ENCODE results near the gene AK3.

The AK3 gene

GRCh38 chr9:4746278-4747030 lies 5.5 kb upstream of the AK3 start:
- no peak for DNase-seq

- DNase-seq = no peak
These were observed 2.3 kb upstream of the AK3 start for GRCh38 chr9:4743131-4743875.

- no peak for DNase-seq
These were observed 1.2 kb upstream of the AK3 start for GRCh38 chr9:4742246-4742645.

- DNase-seq = peak in 1 of 2 experiments; percentile 8
These were observed 525 bp upstream of the AK3 start for GRCh38 chr9:4741365-4742089.

GRCh38 chr9:4740388-4740637 lies 689 bp downstream of the AK3 start:
- no peak for DNase-seq

GRCh38 chr9:4739587-4740387 lies 1.2 kb downstream of the AK3 start:
- no peak for DNase-seq

GRCh38 chr9:4738866-4739586 lies 2.0 kb downstream of the AK3 start:
- DNase-seq = no peak

- no peak for DNase-seq
These were observed 6.9 kb downstream of the AK3 start for GRCh38 chr9:4734150-4734549.

GRCh38 chr9:4732890-4733289 lies 8.1 kb downstream of the AK3 start:
- DNase-seq = no peak

- no peak for DNase-seq
These were observed 13.4 kb downstream of the AK3 start for GRCh38 chr9:4727593-4727992.

GRCh38 chr9:4725706-4726442 lies 15.1 kb downstream of the AK3 start:
- DNase-seq = no peak

- DNase-seq = no peak
These were observed 19.3 kb downstream of the AK3 start for GRCh38 chr9:4721736-4722135.

- no peak for DNase-seq
These were observed 22.1 kb downstream of the AK3 start for GRCh38 chr9:4718911-4719310.

- no peak for DNase-seq
These were observed 23.2 kb downstream of the AK3 start for GRCh38 chr9:4717815-4718214.

GRCh38 chr9:4716163-4716562 lies 24.8 kb downstream of the AK3 start:
- DNase-seq = no peak

GRCh38 chr9:4714266-4715016 lies 26.6 kb downstream of the AK3 start:
- no peak for DNase-seq

- DNase-seq = no peak
These were observed 27.2 kb downstream of the AK3 start for GRCh38 chr9:4713849-4714248.

- DNase-seq = no peak
These were observed 31.6 kb downstream of the AK3 start for GRCh38 chr9:4709380-4709779.

- DNase-seq = no peak
These were observed 33.9 kb downstream of the AK3 start for GRCh38 chr9:4706971-4707622.

GRCh38 chr9:4706021-4706420 lies 35.0 kb downstream of the AK3 start:
- DNase-seq = no peak

GRCh38 chr9:4704129-4704528 lies 36.9 kb downstream of the AK3 start:
- DNase-seq = no peak

All from stimulated activated CD4-positive, alpha-beta T cell treated with anti-CD3 and anti-CD28 coated beads, Interleukin-4, amount 100 ng/mL, for 4 hours (primary cell).